ENCODE data around the gene IGIP.

The IGIP gene

GRCh38 chr5:140125637-140126036 is at the start of gene IGIP:
TSS of gene IGIP (plus strand) at chr5:140125937. CDS start at chr5:140128477, 2,540 bp downstream.
- no peak for DNase-seq (ENCODE audit: low read depth)

DNA sequence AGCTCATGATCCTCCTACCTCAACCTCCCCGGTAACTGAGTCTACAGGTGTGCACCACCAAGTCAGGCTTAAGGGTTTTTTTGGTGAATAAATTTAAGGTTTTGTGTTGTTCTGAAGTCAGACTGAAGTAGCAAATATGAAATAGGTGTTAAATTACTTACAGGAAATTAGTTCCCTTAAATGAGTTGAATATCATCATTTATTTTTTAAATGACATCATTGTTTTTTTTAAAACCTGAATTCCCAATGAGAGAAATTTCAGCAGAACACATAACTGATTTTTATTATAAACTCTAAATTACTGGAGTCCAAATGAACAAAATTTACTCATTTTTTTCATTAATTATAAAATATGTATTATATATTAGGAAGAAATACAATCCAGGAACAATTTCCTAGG is 49.6 kb upstream of the IGIP start:
- no peak for DNase-seq (ENCODE audit: low read depth)

GRCh38 chr5:140076788-140077187 is 48.9 kb upstream of the IGIP start:
- no peak for DNase-seq (ENCODE audit: low read depth)

DNA sequence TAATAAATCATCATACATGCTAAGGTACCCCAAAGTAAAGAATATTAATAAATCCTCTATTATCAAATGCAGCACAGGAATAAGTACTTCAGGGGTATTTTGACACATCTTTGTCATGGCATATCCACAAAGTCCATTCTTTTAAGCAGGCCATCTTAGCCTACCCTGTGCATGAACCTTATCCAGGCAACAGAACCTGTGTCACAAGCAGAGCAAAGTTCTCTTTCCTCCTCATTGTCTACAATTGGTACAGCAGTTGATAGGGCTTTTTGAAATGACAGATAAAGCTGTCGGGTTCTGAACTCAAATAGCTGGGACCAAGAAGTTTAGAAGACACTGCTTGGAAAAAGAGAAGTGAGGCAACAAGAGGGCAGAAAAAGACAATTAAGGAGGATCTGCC is 42.6 kb upstream of the IGIP start:
- no peak for DNase-seq (ENCODE audit: low read depth)

DNA sequence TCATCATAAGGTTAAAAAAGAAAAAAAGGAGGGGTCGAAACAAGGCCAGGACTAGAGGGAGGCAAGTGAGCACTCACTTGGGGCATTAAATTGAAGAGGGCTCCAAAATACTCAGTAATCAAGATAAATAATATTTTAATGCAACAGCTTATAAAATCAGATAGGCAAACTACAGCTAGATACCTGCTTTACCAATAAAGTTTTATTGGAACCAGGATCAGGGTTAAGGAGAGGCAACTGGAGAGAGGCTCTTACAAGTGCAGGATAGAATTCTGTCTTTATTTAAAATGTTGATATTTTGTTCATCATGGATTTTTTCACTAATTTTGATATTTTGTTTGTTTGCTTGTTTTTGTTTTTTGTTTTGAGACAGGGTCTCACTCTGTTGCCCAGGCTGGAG is 42.1 kb upstream of the IGIP start:
- no peak for DNase-seq (ENCODE audit: low read depth)

- no peak for DNase-seq (ENCODE audit: low read depth)
These were observed 41.2 kb upstream of the IGIP start for GRCh38 chr5:140084541-140084940.

GRCh38 chr5:140090251-140090650 is 35.5 kb upstream of the IGIP start:
- DNase-seq (ENCODE audit: low read depth), result no peak

DNA sequence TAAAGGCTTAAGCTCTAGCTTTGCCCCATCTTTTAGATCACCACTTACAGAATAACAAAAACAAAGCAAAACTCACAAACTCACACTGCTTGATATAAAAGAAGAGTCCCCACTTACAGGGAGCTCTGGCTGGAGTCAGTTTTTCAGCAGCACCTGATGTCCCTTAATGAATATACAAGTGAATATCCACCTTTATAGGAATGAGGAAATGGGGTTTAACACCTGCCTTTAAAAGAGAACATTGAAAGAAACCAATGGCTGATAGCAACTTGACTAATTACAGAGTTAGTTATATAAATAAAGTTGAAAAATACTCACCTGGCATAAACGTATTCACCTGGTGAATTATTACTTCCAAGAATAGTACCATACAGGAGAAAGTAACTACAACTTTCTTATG is 32.6 kb upstream of the IGIP start:
- no peak for DNase-seq (ENCODE audit: low read depth)

GRCh38 chr5:140093866-140094265 is 31.9 kb upstream of the IGIP start:
- DNase-seq (ENCODE audit: low read depth), result no peak

- DNase-seq (ENCODE audit: low read depth), result no peak
These were observed 30.8 kb upstream of the IGIP start for GRCh38 chr5:140094889-140095288.

GRCh38 chr5:140101179-140101578 is 24.6 kb upstream of the IGIP start:
- no peak for DNase-seq (ENCODE audit: low read depth)

GRCh38 chr5:140103154-140103553 is 22.6 kb upstream of the IGIP start:
- no peak for DNase-seq (ENCODE audit: low read depth)

DNA sequence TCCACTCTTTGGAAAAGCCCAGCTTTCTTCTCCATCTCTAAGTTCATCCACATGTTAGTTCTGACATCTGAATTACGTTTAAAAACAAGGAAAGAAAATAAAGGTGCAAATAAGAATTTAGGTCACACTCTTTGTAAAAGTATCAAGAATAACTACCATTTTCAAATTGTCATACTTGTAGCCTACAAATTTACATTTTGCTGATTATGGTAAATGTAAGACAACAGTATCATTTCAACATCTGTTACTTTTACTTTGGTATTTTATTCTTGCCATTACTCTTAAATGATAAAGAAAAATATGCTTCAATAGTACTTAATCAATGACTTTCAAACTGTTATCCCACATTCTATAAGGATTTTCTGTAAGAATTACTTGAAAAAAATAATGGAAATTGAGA is 21.6 kb upstream of the IGIP start:
- DNase-seq (ENCODE audit: low read depth), result no peak

DNA sequence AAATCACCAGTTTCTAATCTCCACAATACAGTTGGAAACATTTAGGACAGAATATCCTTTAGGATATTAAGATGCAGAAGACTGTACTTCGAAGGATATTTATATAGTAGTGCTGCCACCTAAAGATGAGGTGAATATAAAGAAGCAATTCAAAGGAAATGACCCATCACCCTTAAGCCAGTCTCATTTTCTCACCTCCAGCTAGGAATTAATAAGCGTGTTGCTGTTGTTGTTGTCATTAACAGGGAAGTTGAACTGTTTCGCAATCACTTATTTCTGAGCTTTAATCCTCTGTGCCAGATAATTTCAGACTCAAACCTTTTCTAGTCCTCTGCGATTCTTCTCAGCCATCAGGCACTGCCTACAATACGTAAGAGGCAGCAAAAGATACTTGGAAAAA is 19.6 kb upstream of the IGIP start:
- no peak for DNase-seq (ENCODE audit: low read depth)

DNA sequence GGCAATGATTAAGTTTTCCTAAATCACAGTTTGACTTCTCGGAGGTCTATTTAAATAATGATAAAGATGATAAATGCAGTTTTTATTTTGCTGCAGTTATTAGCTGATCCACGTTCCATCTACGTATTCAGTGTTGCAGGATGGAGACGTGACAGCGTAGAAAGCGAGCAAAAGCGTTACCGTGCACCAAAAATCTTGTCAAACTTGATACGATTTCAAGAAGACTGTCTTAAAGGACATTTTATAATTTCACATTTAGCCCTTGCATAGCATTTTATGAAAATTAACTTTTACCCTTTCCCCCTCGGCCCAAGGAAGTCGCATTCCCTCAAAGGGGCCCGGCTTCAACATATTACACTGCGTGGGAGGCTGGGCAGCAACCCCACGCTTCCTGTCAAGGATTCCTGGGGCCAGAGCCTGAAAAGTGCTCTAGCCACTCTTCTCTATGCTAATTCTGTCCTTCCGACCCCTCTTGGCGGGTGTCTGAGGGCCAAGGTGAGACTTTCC is 18.9 kb upstream of the IGIP start:
- no peak for DNase-seq (ENCODE audit: low read depth)

GRCh38 chr5:140107312-140108092 is 18.2 kb upstream of the IGIP start:
- DNase-seq (ENCODE audit: low read depth), result peak; percentile 95

- peak; percentile 33 for DNase-seq (ENCODE audit: low read depth)
These were observed 17.4 kb upstream of the IGIP start for GRCh38 chr5:140108093-140109017.

- DNase-seq (ENCODE audit: low read depth), result no peak
These were observed 16.5 kb upstream of the IGIP start for GRCh38 chr5:140109018-140109758.

- peak; percentile 61 for DNase-seq (ENCODE audit: low read depth)
These were observed 15.7 kb upstream of the IGIP start for GRCh38 chr5:140109759-140110645.

DNA sequence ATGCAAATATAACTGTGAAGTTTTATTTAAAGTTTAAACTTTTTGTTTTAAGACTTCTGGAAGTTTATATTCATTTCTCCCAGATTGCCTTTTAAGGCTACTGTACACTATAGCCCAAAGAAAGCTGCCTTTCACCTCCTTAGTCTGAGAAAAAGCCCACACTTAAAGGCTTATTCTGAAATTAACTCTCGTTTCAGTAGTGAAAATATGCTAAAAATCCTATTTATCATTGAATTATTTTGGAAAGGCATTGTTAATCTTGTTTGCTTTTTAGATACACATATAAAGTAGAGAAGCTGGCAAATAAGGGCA is 15.1 kb upstream of the IGIP start:
- no peak for DNase-seq (ENCODE audit: low read depth)

All from ELR (cell line).